Transverse colon (tissue), 4 donors: ENCODE measurements around the gene TLN1.
A peak's percentile ranks its signal among the peaks of the same experiment; 100 is the strongest.

Experiments used
- POLR2A ChIP-seq: fragments of 450-650 bp; IDR thresholded peaks from one replicate; pipeline ENCODE4 v1.6.1; 2016; ENCODE audit warnings: antibody characterized with exemption, mild to moderate bottlenecking, moderate library complexity
- POLR2AphosphoS5 ChIP-seq, 3 donors: sonication (generic); formaldehyde crosslinking; IDR thresholded peaks; one replicate each; pipeline ENCODE4 v1.6.1; 2016; ENCODE audit warnings: antibody characterized with exemption in 3 of 3
- TF ChIP-seq, protein P1 (sequence below), 5 experiments: fragments of 200-600 bp in 3 of 5; fragments of 450-650 bp in 2 of 5; sonication (generic) in 3 of 5; IDR thresholded peaks; 1 replicate in 2 of 5; 2 replicates in 3 of 5; pipeline ENCODE4 v1.5.1; 2016 to 2017; ENCODE audit warnings: antibody characterized with exemption in 5 of 5, inconsistent platforms in 3 of 5, mild to moderate bottlenecking in 2 of 5, moderate library complexity in 1 of 5

DNA sequence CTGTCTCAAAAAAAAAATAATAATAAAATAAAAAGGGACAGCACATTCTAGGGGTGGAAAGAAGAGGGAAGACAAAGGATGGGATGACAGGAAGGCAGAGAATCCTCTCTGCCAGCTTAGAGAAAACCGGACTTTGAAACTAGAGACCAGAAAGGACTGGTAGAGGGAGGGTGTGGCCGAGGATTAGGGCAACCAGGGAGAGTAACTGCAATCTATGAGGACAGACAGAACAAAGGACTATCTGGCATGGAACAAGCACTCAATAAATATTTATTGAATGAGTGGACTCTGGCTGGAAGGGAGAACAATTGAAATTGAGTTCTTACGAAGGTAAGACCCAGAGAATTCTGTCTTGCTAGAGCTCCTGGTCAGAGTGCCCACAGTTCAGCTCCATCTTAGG lies 14.6 kb upstream of the TLN1 start:
- TF ChIP-seq, protein P1, sequence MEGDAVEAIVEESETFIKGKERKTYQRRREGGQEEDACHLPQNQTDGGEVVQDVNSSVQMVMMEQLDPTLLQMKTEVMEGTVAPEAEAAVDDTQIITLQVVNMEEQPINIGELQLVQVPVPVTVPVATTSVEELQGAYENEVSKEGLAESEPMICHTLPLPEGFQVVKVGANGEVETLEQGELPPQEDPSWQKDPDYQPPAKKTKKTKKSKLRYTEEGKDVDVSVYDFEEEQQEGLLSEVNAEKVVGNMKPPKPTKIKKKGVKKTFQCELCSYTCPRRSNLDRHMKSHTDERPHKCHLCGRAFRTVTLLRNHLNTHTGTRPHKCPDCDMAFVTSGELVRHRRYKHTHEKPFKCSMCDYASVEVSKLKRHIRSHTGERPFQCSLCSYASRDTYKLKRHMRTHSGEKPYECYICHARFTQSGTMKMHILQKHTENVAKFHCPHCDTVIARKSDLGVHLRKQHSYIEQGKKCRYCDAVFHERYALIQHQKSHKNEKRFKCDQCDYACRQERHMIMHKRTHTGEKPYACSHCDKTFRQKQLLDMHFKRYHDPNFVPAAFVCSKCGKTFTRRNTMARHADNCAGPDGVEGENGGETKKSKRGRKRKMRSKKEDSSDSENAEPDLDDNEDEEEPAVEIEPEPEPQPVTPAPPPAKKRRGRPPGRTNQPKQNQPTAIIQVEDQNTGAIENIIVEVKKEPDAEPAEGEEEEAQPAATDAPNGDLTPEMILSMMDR (IDR thresholded peaks at IDR 0.05): no peak
- TF ChIP-seq POLR2AphosphoS5 (IDR thresholded peaks at IDR 0.05) (peak in 2 of 3 donors; percentile 27 to 64), POLR2A (peak; percentile 31)
